ENCODE measurements around the gene ALOXE3. TPM values are rescaled to one million over a fixed set of nuclear protein-coding genes. Genes with fewer than 3 reads are reported as not detected.
A peak's percentile ranks its signal among the peaks of the same experiment; 100 is the strongest.

ALOXE3 gene
- total and polyA plus RNA-seq, 5 donors from 2014 or later = 0.15 to 0.51 (median 0.30) TPM; not detected in 1

DNA sequence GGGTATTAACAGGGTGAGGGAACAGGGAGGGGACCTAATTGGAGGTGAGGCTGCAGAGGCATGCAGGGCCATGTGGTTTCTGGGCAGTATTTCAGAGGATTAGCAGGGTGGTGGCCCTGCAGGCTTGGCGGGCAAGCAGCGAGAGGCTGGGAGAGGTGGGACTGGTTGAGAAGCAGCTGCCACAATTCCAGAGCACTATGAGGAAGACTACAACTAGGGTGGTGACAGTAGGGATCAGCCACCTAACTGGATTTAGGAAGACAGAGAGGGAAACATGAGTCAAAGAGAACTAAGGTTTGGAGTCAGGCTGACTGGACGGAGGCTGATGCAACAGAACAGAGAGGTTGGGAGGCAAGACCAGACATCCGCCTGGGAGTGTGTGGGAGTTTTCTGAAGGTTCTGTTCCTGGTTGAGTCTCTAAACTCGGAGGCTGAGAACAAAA lies 12.3 kb downstream of the ALOXE3 start:
- H3K9me3 ChIP-seq (ENCODE audit: control insufficient read depth in 2 of 2, low read length in 2 of 2) = no peaks in the 10 kb centered on the region
- Mint-ChIP-seq H3K9me3 (peaks cover 0 to 3% (median 0%) of the 10 kb centered on the region in 7 donors), H3K4me1 (peaks cover 0 to 6% (median under 1%) of the 10 kb centered on the region in 4 donors), H3K4me3 (peak overlapping the region in 1 of 4 donors; percentile 22), H3K36me3 (no peaks in the 10 kb centered on the region), H3K27ac (peak overlapping the region in 2 of 3 donors; percentile 68 to 82), H3K27me3 (peaks cover 16% of the 10 kb centered on the region)
- ATAC-seq (ENCODE audit: low read depth in 2 of 2) = no peak
- no peaks in the 10 kb centered on the region for H3K27me3 ChIP-seq (ENCODE audit: control insufficient read depth, insufficient read depth, low read length)
- no peak for DNase-seq
- H3K27ac ChIP-seq (ENCODE audit: insufficient read depth, low read length, poor library complexity, severe bottlenecking) = no peak overlapping the region
- H3K36me3 ChIP-seq (ENCODE audit: control insufficient read depth, insufficient read depth, low read length) = no peaks in the 10 kb centered on the region
- H3K4me3 ChIP-seq (ENCODE audit: low read depth, low read length) = no peak overlapping the region
- peaks cover 10% of the 10 kb centered on the region for H3K4me1 ChIP-seq (ENCODE audit: control insufficient read depth, insufficient read depth, low read length, poor library complexity, severe bottlenecking)

DNA sequence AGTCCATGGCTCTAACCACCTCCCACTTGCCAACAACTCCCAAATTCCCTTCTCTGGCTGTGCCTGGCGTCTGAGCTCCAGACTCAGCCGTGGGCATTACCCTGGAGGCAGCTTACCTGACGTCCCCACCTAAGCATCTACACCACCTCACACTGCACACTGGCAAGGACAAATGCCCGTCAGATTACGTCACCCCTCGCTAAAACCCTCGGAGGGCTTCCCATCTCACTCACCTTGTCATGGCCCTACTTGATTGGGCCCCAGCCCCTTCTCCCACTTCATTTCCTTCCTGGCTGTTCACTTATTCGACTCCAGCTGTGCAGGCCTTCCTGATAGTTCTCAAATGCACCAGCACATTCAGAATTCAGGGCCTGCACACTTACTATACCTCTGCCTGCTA lies 13.4 kb downstream of the ALOXE3 start:
- H3K27ac Mint-ChIP-seq = no peak overlapping the region
- H3K36me3 Mint-ChIP-seq = no peaks in the 10 kb centered on the region
- no peak overlapping the region for H3K4me3 Mint-ChIP-seq
- H3K4me3 ChIP-seq (ENCODE audit: low read depth, low read length) = no peak overlapping the region
- ATAC-seq (ENCODE audit: low read depth in 2 of 2) = no peak
- peaks cover 4% of the 10 kb centered on the region for H3K4me1 ChIP-seq (ENCODE audit: control insufficient read depth, insufficient read depth, low read length, poor library complexity, severe bottlenecking)
- H3K27ac ChIP-seq (ENCODE audit: insufficient read depth, low read length, poor library complexity, severe bottlenecking) = no peak overlapping the region
- no peaks in the 10 kb centered on the region for H3K9me3 ChIP-seq (ENCODE audit: control insufficient read depth in 2 of 2, low read length in 2 of 2)
- DNase-seq = no peak
- no peaks in the 10 kb centered on the region for H3K4me1 Mint-ChIP-seq
- H3K27me3 ChIP-seq (ENCODE audit: control insufficient read depth, insufficient read depth, low read length) = no peaks in the 10 kb centered on the region
- no peaks in the 10 kb centered on the region for H3K36me3 ChIP-seq (ENCODE audit: control insufficient read depth, insufficient read depth, low read length)
- peaks cover 15% of the 10 kb centered on the region for H3K27me3 Mint-ChIP-seq
- H3K9me3 Mint-ChIP-seq = peaks cover 0 to 3% (median 0%) of the 10 kb centered on the region in 7 donors

DNA sequence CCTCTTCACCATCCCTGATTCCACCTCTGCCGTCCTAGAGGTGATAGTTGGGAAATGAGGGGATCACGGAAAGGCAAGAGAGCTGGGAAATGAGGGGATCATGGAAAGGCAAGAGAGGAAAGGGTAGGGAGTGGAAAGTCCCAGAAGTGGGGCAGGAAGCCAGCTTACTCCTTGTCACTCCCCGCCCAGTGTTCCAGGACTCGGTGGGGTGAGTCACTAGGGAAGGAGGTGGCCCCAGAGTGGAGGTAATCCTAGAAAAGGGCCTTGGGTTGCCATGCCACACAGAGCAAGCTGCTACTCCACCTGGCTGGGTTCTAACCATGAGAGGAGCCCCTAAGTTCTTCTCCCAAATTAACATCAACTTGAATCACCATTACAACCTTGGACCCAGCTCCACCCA lies 14.8 kb downstream of the ALOXE3 start:
- Histone ChIP-seq H3K9me3 (ENCODE audit: control insufficient read depth in 2 of 2, low read length in 2 of 2) (no peaks in the 10 kb centered on the region), H3K4me1 (ENCODE audit: control insufficient read depth, insufficient read depth, low read length, poor library complexity, severe bottlenecking) (no peaks in the 10 kb centered on the region), H3K27ac (ENCODE audit: insufficient read depth, low read length, poor library complexity, severe bottlenecking) (no peak overlapping the region), H3K36me3 (ENCODE audit: control insufficient read depth, insufficient read depth, low read length) (no peaks in the 10 kb centered on the region), H3K4me3 (ENCODE audit: low read depth, low read length) (no peak overlapping the region), H3K27me3 (ENCODE audit: control insufficient read depth, insufficient read depth, low read length) (no peaks in the 10 kb centered on the region)
- H3K4me1 Mint-ChIP-seq = no peaks in the 10 kb centered on the region
- DNase-seq = no peak
- H3K9me3 Mint-ChIP-seq = peaks cover 0 to 3% (median 0%) of the 10 kb centered on the region in 7 donors
- no peak overlapping the region for H3K4me3 Mint-ChIP-seq
- ATAC-seq (ENCODE audit: low read depth in 2 of 2) = no peak
- H3K27me3 Mint-ChIP-seq = peaks cover 15% of the 10 kb centered on the region
- H3K27ac Mint-ChIP-seq = peak overlapping the region in 1 of 3 donors; percentile 32
- no peaks in the 10 kb centered on the region for H3K36me3 Mint-ChIP-seq

DNA sequence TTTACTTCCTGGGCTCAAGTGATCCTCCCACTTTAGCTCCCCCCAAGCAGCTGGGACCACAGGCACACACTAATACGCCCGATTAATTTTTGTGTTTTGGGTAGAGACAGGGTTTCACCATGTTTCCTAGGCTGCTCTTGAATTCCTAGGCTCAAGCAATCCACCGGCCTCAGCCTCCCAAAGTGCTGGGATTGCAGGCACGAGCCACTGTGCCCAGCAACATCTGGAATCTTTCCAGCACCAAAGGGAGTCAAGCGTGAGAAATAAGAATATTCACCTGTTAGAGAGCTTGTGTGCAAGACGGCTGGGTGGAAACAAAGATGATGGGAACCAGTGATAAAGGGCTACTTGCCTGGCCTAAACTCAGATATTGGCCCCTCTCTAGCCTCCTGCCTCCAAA lies 16.6 kb downstream of the ALOXE3 start:
- H3K4me3 Mint-ChIP-seq = no peak overlapping the region
- Histone ChIP-seq H3K4me1 (ENCODE audit: control insufficient read depth, insufficient read depth, low read length, poor library complexity, severe bottlenecking) (no peaks in the 10 kb centered on the region), H3K4me3 (ENCODE audit: low read depth, low read length) (no peak overlapping the region), H3K27me3 (ENCODE audit: control insufficient read depth, insufficient read depth, low read length) (no peaks in the 10 kb centered on the region), H3K36me3 (ENCODE audit: control insufficient read depth, insufficient read depth, low read length) (no peaks in the 10 kb centered on the region), H3K27ac (ENCODE audit: insufficient read depth, low read length, poor library complexity, severe bottlenecking) (no peak overlapping the region), H3K9me3 (ENCODE audit: control insufficient read depth in 2 of 2, low read length in 2 of 2) (no peaks in the 10 kb centered on the region)
- DNase-seq = no peak
- no peak for ATAC-seq (ENCODE audit: low read depth in 2 of 2)
- peaks cover 7% of the 10 kb centered on the region for H3K27me3 Mint-ChIP-seq
- H3K9me3 Mint-ChIP-seq = peaks cover 0 to 1% (median 0%) of the 10 kb centered on the region in 7 donors
- H3K36me3 Mint-ChIP-seq = no peaks in the 10 kb centered on the region
- H3K27ac Mint-ChIP-seq = no peak overlapping the region
- no peaks in the 10 kb centered on the region for H3K4me1 Mint-ChIP-seq

DNA sequence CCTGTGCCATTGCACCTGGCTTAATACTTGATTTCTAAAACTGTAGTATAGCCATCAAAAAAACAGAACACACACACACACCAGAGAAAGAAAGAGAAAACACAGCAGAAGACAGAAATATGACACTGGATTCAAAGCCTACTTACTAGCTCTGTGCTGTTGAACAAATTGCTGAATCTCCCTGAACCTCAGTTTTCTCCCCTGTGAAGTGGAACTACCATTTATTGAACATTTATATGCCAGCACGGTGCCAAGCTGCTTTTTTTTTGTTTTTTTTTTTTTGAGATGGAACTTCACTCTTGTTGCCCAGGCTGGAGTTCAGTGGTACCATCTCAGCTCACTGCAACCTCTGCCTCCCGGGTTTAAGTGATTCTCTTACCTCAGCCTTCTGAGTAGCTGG lies 17.6 kb downstream of the ALOXE3 start:
- ATAC-seq (ENCODE audit: low read depth in 2 of 2) (no peak), DNase-seq (no peak)
- peaks cover 9% of the 10 kb centered on the region for H3K27me3 Mint-ChIP-seq
- no peaks in the 10 kb centered on the region for H3K27me3 ChIP-seq (ENCODE audit: control insufficient read depth, insufficient read depth, low read length)
- no peak overlapping the region for H3K4me3 ChIP-seq (ENCODE audit: low read depth, low read length)
- no peaks in the 10 kb centered on the region for H3K36me3 Mint-ChIP-seq
- no peaks in the 10 kb centered on the region for H3K36me3 ChIP-seq (ENCODE audit: control insufficient read depth, insufficient read depth, low read length)
- no peak overlapping the region for H3K4me3 Mint-ChIP-seq
- H3K4me1 Mint-ChIP-seq = no peaks in the 10 kb centered on the region
- H3K27ac Mint-ChIP-seq = no peak overlapping the region
- no peak overlapping the region for H3K27ac ChIP-seq (ENCODE audit: insufficient read depth, low read length, poor library complexity, severe bottlenecking)
- no peaks in the 10 kb centered on the region for H3K9me3 ChIP-seq (ENCODE audit: control insufficient read depth in 2 of 2, low read length in 2 of 2)
- no peaks in the 10 kb centered on the region for H3K4me1 ChIP-seq (ENCODE audit: control insufficient read depth, insufficient read depth, low read length, poor library complexity, severe bottlenecking)
- H3K9me3 Mint-ChIP-seq = no peaks in the 10 kb centered on the region

DNA sequence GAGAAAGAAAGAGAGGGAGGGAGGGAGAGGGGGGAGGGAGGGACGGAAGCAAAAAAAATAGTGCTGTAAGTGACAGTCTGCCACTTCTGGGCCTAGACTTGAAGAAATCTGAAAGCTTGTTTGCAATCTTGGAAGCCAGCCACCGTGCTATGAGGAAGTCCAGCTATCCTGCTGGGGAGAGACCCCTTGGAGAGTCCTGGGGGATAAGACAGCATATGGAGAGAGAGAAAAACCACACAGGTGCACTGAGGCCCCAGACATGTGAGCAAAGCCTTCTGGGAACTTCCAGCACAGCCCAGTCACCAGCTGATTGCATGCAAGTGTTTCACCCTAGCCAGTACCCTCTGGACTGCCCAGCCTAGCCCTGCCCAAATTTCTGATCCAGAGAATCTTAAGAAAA lies 18.2 kb downstream of the ALOXE3 start:
- DNase-seq (no peak), ATAC-seq (ENCODE audit: low read depth in 2 of 2) (no peak)
- Mint-ChIP-seq H3K27me3 (peaks cover 9% of the 10 kb centered on the region), H3K9me3 (no peaks in the 10 kb centered on the region), H3K4me1 (no peaks in the 10 kb centered on the region), H3K36me3 (no peaks in the 10 kb centered on the region), H3K27ac (peak overlapping the region in 1 of 3 donors; percentile 54), H3K4me3 (no peak overlapping the region)
- Histone ChIP-seq H3K9me3 (ENCODE audit: control insufficient read depth in 2 of 2, low read length in 2 of 2) (no peaks in the 10 kb centered on the region), H3K4me1 (ENCODE audit: control insufficient read depth, insufficient read depth, low read length, poor library complexity, severe bottlenecking) (no peaks in the 10 kb centered on the region), H3K27ac (ENCODE audit: insufficient read depth, low read length, poor library complexity, severe bottlenecking) (no peak overlapping the region), H3K4me3 (ENCODE audit: low read depth, low read length) (no peak overlapping the region), H3K27me3 (ENCODE audit: control insufficient read depth, insufficient read depth, low read length) (no peaks in the 10 kb centered on the region), H3K36me3 (ENCODE audit: control insufficient read depth, insufficient read depth, low read length) (no peaks in the 10 kb centered on the region)

DNA sequence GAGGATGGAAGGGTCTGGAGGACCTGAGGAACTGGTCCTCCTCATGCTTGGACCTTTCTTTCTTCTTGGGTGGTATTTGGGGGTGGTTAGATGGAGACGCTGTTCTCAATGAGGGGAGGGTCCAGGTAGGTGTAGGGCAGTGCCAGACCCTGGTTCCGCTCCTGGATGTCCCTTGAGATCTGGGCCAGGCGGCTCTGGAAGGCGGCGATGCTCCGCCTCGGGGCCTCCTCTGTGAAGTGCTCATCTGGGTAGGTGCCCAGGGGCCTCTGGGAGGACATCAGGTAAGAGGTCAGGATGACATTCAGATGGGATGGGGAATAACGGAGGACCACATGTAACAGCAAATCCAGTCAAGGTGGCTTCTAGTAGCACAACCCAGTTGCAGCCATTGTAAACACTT lies 21.8 kb downstream of the ALOXE3 start:
- H3K27me3 ChIP-seq (ENCODE audit: control insufficient read depth, insufficient read depth, low read length) = no peaks in the 10 kb centered on the region
- no peak overlapping the region for H3K4me3 ChIP-seq (ENCODE audit: low read depth, low read length)
- H3K4me1 ChIP-seq (ENCODE audit: control insufficient read depth, insufficient read depth, low read length, poor library complexity, severe bottlenecking) = peaks cover 5% of the 10 kb centered on the region
- ATAC-seq (ENCODE audit: low read depth in 2 of 2) (no peak), DNase-seq (no peak)
- peak overlapping the region in 1 of 3 donors; percentile 25 for H3K27ac Mint-ChIP-seq
- no peaks in the 10 kb centered on the region for H3K9me3 ChIP-seq (ENCODE audit: control insufficient read depth in 2 of 2, low read length in 2 of 2)
- H3K36me3 Mint-ChIP-seq = no peaks in the 10 kb centered on the region
- no peak overlapping the region for H3K4me3 Mint-ChIP-seq
- no peak overlapping the region for H3K27ac ChIP-seq (ENCODE audit: insufficient read depth, low read length, poor library complexity, severe bottlenecking)
- peaks cover 4 to 12% (median 4%) of the 10 kb centered on the region in 4 donors for H3K4me1 Mint-ChIP-seq
- no peaks in the 10 kb centered on the region for H3K9me3 Mint-ChIP-seq
- no peaks in the 10 kb centered on the region for H3K36me3 ChIP-seq (ENCODE audit: control insufficient read depth, insufficient read depth, low read length)
- H3K27me3 Mint-ChIP-seq = peaks cover 16% of the 10 kb centered on the region

DNA sequence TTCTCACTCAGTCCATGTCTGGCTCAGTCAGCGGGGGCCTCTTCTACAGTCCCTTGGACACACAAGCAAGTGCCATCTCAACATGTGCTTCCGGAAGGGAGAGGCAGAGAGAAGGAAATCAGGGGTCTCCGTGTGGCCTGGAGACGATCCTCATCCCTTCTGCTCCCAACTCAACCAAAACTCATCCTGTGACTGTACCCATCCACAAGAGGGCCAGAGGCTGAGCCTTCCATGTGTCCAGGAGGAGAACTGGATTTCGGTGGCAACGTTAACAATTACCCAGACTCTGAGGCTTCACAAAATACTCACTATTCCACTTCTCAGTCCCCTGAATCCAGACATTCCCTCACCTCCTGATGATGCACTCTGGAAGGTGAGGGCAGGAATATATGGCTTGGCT lies 23.0 kb downstream of the ALOXE3 start:
- H3K27me3 ChIP-seq (ENCODE audit: control insufficient read depth, insufficient read depth, low read length) = no peaks in the 10 kb centered on the region
- Mint-ChIP-seq H3K27me3 (peaks cover 19% of the 10 kb centered on the region), H3K9me3 (no peaks in the 10 kb centered on the region), H3K4me1 (peaks cover 4 to 12% (median 4%) of the 10 kb centered on the region in 4 donors), H3K4me3 (no peak overlapping the region), H3K27ac (peak overlapping the region in 1 of 3 donors; percentile 26), H3K36me3 (no peaks in the 10 kb centered on the region)
- no peaks in the 10 kb centered on the region for H3K36me3 ChIP-seq (ENCODE audit: control insufficient read depth, insufficient read depth, low read length)
- peaks cover 5% of the 10 kb centered on the region for H3K4me1 ChIP-seq (ENCODE audit: control insufficient read depth, insufficient read depth, low read length, poor library complexity, severe bottlenecking)
- H3K9me3 ChIP-seq (ENCODE audit: control insufficient read depth in 2 of 2, low read length in 2 of 2) = no peaks in the 10 kb centered on the region
- ATAC-seq (ENCODE audit: low read depth in 2 of 2) = no peak
- no peak for DNase-seq
- no peak overlapping the region for H3K4me3 ChIP-seq (ENCODE audit: low read depth, low read length)
- no peak overlapping the region for H3K27ac ChIP-seq (ENCODE audit: insufficient read depth, low read length, poor library complexity, severe bottlenecking)

Measured in CD4-positive, CD25-positive, alpha-beta regulatory T cell (primary cell).